Left cardiac atrium (tissue), 4 donors: ENCODE measurements around the gene SIX2. TPM values are rescaled to one million over a fixed set of nuclear protein-coding genes. Genes with fewer than 3 reads are reported as not detected.
A peak's percentile ranks its signal among the peaks of the same experiment; 100 is the strongest.
"Not testable (repeated sequence)": the region's sequence is repeated elsewhere in the genome, so short reads cannot be mapped to it uniquely, and the experiment has no call there.

Experiments used
- ATAC-seq, 2 donors: fragments of 200-7000 bp; cut with Tn5 transposase; one replicate each; pipeline ENCODE4 v1.9.1; 2020; ENCODE audit warnings: mild to moderate bottlenecking in 2 of 2, moderate library complexity in 2 of 2
- DNase-seq: peaks from one replicate; pipeline ENCODE4 v3.0.0-alpha.2; 2020
- intact Hi-C, 2 donors: fragments of 100-400 bp; cut with DNase I; formaldehyde crosslinking; loops; one replicate each; pipeline versions ENCODE4 v1.14.1 to v1.15.1; 2022 to 2023
- long read RNA-seq: library from polyadenylated mRNA; unstranded; transcript quantifications from one replicate; pipeline ENCODE4 v2.0.0, GENCODE V29; 2021
- total RNA-seq, 2 donors: library from RNA; stranded (reverse); fragmentation: NEBNext Ultra II Directional; extraction: Animal tissue kit (Norgen Biotek cat#: 25700); gene quantifications; one replicate each; pipeline ENCODE4 v1.2.1, GENCODE V29; 2021
- donor health status: DM: no; HTN: yes; CAD: no.
- donor health status: DM: no; HTN: yes; CAD: no; lungs with severe emphysema.
- donor health status: DM: yes; HTN: yes; CAD: no.
- donor health status: Dilated cardiomyopathy.

The SIX2 gene
- 1 to 10 TPM; 1.0 to 1.3 TPM for total RNA-seq
- long read RNA-seq: 0 reads

DNA sequence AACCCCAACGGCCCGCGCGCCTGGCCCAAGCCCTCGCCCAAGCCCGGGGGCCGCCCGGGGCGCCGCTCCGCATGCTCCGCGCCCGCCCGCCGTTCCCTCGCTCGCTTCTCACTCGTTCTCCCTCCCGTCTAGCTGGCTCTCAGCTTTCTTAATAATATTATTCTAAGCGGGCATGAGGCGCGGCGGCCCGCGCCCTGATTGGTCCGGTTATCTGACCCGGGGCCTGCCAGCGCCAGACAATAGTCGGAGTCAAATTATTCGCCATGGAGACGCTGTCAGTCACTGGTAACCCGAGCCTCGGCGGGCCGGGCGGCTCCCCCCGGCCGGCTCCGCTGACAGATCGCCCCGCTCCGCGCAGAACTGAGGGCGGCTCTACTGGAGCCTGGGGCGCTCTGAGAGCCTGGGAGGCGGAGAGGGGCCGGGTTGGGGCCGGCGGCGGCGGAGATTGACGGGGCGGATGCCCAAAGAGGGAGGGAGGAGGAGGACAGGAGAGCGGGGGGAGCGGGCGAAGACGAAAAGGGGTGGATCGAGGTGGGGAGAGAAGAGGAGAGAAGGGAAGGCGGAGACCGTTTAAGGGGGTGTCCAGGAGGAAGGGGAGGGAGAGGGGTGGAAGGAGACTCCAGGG lies at the start of gene SIX2:
Gene SIX2, minus strand, starts transcription at position 150 of the 625 bp plus-strand sequence. CDS start 342 bp downstream, outside the sequence.
- intact Hi-C loops: no loop called here
- ATAC-seq (peak; percentile 88 to 94), DNase-seq (peak; percentile 92)

DNA sequence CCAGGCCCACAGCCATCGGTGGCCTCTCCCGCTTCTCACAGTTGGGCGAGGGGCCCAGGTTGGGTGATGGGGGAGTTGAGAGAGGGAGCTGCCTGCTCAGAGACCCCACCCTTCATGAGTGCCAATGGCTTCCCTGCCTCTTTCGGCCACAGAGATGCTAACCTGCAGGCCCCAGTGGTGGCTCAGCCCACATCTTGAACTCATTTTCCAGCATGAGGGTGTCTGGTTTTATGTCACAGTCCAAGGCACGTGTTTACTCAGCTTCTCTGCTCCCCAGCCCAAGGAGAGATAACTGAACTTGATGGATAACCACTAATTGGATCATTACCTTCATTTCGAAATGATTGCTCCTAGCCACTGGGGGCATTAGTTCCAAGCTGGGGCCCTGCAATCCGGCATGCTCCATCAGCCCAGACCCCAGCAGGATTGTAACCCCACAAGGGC lies 45.9 kb upstream of the SIX2 start:
- ATAC-seq (no peak), DNase-seq (no peak)
- intact Hi-C loops: no loop called here

GRCh38 chr2:45053966-45054365 lies 44.7 kb upstream of the SIX2 start:
- DNase-seq (no peak), ATAC-seq (no peak)
- intact Hi-C loops: no loop called here

DNA sequence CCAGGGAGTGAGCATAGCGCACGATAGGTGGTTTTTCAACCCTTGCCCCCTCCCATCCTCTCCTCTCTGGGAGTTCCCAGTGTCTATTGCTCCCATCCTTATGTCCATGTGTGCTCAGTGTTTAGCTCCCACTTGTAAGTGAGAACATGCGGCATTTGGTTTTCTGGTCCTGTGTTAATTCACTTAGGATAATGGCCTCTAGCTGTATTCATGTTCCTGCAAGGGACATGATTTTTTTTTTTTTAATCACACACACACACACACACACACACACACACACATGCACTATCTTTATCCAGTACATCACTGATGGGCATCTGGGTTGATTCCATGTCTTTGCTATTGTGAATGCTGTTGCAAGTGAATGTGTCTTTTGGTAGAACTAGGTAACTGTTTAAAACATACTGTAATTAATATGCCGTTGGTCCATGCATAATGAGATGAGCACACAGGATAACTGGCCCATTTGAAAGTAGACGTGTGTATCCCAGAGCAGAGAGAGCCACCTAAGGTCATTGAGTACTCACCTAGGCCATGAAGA lies 43.2 kb upstream of the SIX2 start:
- intact Hi-C loops: no loop called here
- DNase-seq (no peak), ATAC-seq (no peak)

DNA sequence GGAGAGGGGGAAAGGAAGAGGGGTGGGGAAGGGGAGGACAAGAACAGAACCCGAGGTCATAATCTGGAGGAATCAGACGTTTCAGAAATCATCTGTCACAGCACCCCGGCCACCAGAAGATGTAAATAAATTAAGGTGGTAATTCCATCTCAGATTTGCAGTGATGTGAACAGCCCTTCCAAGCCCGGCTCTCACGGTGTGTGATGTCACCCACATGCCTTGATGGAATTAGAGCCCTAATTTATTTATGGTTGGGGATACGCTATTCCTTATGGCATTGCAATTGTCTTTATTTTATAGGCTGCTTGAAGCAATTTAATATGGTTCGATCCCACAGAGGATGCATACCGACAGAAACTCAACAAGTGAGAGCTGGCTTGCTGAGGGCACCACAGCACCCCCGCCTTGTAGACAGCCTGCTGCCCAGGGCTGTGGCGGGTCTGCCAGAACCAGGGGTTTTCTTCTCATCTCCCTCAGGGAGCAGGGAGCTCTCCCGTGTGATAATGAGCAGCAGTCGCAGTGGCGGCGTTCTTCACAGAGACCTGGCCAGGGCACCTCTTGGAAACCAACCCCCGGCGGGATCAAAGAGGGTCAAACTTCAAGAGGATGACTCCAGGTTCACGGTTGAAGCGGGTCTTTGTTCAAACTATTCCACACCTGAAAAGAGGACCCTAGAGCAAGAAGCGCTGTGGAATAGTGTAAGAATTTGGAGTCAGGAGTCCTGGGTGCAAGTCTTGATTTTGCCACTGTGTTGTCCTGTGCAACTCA lies 40.5 kb upstream of the SIX2 start:
- intact Hi-C loops: no loop called here
- ATAC-seq: no peak
- DNase-seq: no peak

DNA sequence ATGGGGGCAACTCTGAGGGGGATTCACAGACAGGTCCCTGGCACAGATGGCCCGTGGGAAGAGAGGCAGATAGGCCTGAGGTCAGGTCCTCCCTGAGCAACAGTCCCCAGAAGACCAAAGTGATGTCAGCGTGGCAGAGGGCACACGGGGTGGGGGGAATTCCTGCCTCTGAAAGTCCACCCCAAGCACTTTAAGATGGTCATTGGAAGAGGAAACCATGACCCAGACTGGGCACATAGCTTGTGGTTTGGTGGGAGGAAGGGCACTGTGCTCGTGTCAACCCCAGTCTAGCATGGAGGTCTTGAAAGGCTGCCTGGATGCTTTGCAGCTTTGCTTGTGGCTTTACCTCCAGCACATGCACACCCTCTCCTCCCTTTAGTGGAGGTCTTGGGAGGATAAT lies 38.0 kb upstream of the SIX2 start:
- intact Hi-C loops: no loop called here

DNA sequence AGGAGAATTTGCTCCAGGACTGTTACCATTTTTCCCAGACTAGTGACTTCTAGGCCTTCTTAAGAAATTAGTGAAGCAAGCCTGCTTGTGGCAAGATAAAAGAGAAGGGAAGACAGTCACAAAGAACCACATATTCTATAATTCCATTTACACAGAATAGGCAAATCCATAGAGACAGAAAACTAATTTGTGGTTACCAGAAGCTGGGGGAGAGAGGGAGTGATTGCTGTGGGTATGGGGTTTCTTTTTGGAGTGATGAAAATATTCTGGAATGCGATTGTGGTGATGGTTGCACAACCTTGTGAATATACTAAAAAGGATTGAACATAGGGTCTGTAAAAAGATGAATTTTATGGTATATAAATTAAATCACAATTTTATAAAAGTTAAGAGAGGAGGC lies 37.5 kb upstream of the SIX2 start:
- DNase-seq: no peak
- intact Hi-C loops: no loop called here
- no peak for ATAC-seq

More for the DNA sequence above, 38.0 kb upstream of the SIX2 start:
- ATAC-seq: no peak
- no peak for DNase-seq

DNA sequence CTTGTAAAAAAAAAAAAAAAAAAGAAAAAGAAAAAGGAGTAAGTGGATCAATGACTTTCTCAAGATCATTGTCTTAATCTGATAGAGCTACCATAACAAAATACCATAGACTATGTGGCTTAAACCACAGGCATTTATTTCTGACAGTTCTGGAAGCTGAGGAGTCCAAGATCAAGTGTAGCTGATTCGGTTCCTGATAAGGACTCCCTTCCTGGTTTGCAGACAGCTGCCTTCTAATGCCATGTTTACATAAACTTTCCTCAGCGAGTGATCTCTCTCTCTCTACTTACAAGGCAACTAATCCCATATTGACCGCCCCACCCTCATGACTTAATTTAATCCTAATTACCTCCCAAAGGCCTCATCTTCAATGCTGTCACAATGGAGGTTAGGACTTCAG lies 36.5 kb upstream of the SIX2 start:
- ATAC-seq: no peak
- no peak for DNase-seq
- intact Hi-C loops: no loop called here

DNA sequence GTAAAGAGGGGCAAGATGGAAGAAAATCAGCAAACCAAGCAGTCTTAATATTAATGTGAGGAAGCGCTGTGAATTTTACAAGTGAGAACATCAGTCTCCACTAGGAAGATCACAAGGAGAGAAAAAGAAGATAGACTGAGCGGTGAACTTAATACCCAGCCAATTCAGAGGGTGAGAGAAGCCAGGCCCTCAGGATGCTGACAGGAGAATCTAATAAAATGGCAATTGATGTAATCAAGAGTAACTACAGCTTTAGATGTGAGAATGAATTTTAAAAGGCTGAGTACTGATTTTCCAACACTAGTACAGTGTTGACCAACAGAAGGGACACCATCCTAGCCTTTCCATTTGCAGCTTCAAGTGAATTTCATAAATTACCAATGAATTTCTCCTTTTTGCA lies 35.7 kb upstream of the SIX2 start:
- intact Hi-C loops: no loop called here
- no peak for ATAC-seq
- DNase-seq: no peak

- no peak for ATAC-seq
- DNase-seq: no peak
- intact Hi-C loops: no loop called here
Measured at GRCh38 chr2:45043174-45043573, 33.9 kb upstream of the SIX2 start.

DNA sequence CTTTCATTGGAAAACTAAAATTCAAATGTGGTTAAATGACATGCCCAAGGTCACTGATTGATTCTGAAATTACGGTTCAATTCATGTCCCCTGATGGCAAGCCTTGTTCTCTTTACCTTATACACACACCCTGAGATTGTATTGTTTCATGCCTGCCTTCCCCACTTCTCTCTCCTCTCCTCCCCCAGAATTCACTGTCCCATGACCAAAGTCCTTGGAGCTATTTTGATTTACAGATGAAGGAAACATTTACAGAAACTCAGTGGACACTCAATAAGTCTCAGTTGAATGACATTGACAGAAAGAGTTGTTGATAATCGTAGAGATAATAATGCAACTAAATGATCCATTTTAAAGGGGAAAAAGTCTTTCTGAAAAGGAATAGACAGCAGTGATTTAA lies 33.1 kb upstream of the SIX2 start:
- DNase-seq: no peak
- intact Hi-C loops: no loop called here
- ATAC-seq: no peak

DNA sequence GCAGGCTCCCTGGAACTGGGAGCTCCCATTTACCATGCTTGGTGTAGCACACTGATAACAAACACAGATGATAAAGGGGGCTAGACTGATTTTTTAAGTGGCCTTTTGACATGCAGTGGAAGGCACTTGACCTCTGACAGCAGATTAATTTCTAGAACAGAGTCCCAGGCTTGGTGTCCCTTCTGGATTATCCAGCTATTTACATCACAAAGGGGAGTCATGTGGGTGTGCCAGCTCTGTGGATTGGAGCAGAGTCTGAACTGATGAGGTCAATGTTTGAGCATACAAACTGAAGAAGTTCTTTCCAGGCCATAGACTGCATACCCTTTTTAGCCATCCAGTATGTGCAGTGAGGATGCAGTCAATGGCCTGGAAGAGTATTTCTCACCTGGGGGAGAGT lies 31.5 kb upstream of the SIX2 start:
- intact Hi-C loops: no loop called here
- DNase-seq (no peak), ATAC-seq (no peak)

- intact Hi-C loops, DNase-seq: not testable (repeated sequence)
Measured at GRCh38 chr2:45039804-45040203, 30.6 kb upstream of the SIX2 start.

DNA sequence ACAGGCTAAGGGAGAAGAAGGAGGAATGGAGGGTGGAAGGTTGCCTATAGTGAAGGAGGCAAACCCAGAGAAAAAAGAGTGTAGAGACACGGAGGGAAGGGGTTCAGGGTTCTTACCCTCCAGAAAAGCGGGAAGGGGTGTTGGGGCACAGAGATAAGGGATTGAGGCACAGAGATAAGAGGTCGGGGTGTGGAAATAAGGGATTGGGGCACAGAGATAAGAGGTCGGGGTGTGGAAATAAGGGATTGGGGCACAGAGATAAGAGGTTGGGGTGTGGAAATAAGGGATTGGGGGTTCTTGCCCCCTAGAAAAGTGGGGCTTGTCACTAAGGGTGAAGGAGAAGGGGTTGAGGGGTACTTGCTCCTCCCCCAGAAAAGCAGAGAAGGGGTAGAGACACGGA lies 29.6 kb upstream of the SIX2 start:
- ATAC-seq, DNase-seq, intact Hi-C loops: not testable (repeated sequence)

More at GRCh38 chr2:45039804-45040203, 30.6 kb upstream of the SIX2 start:
- ATAC-seq: not testable (repeated sequence)

DNA sequence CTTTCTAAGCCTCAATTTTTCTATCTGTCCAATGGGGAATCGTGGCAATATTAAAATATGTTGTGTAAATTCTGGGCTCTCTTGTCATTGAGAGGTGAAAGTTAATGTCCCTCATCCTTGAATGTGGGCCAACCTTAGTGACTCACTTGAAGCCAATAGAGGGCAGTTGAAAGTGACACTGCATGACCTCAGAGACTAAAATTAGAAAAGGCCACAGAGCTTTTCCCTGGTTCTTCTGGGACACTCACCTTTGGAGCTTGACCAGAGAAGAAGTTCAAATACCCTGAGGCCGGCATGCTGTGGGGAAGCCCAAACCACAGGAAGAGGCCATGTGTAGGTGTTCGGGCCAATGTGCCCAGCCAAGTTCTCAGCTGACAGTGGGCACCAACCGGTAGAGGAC lies 24.1 kb upstream of the SIX2 start:
- no peak for ATAC-seq
- DNase-seq: no peak
- intact Hi-C loops: no loop called here

- intact Hi-C loops: no loop called here
- peak in 1 of 2 donors; percentile 59 for ATAC-seq
- DNase-seq: no peak
Measured at GRCh38 chr2:45031028-45031427, 21.8 kb upstream of the SIX2 start.

DNA sequence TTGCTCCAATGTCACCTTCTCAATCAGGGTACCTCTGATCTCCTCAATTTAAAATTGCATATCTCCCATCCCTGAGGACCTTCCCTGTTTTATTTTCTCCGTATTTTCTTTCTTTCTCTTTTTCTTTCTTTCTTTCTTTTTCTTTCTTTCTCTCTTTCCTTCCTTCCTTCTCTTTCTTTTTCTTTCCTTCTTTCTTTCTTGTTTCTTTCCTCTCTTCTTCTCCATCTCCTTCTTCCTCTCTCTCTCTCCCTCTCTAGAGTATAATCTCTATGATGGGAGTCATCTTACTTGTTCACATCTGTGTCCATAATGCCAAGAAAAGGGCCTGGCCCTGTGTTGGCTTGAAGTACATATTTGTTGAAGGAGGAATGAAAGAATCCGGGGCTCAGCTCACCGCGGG lies 21.3 kb upstream of the SIX2 start:
- intact Hi-C loops: no loop called here
- no peak for DNase-seq
- no peak for ATAC-seq

DNA sequence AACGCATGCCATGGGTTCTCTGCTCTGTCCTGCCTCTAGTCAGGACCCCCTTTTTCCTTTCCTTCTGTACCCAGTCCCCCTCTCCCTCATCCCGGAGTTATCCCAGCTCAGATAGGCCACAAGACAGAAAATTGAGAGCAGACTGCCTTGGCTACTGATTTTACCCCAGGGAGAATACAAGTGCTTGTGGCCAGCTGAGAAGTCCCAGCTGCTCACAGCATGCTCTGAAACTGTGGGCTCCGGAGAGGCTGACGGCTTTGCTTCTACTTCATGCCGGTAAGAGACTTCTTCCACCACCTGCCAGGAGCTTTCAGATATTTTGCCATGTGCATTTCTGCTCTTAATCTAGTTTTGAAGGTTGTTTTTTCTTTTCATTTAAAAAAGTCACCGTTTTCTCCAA lies 20.0 kb upstream of the SIX2 start:
- DNase-seq (no peak), ATAC-seq (peak; percentile 54 to 59)
- intact Hi-C loops: no loop called here

GRCh38 chr2:45028276-45028675 lies 19.0 kb upstream of the SIX2 start:
- intact Hi-C loops: no loop called here
- DNase-seq (no peak), ATAC-seq (no peak)

GRCh38 chr2:45026924-45027450 lies 17.7 kb upstream of the SIX2 start:
- DNase-seq: no peak
- ATAC-seq: no peak
- intact Hi-C loops: no loop called here
